ENCODE measurements around the gene SEMA5A. TPM values are rescaled to one million over a fixed set of nuclear protein-coding genes. Genes with fewer than 3 reads are reported as not detected.
A peak's percentile ranks its signal among the peaks of the same experiment; 100 is the strongest.

Gene SEMA5A
- total RNA-seq, 1 experiment from 2014 or later: 9.3 TPM

DNA sequence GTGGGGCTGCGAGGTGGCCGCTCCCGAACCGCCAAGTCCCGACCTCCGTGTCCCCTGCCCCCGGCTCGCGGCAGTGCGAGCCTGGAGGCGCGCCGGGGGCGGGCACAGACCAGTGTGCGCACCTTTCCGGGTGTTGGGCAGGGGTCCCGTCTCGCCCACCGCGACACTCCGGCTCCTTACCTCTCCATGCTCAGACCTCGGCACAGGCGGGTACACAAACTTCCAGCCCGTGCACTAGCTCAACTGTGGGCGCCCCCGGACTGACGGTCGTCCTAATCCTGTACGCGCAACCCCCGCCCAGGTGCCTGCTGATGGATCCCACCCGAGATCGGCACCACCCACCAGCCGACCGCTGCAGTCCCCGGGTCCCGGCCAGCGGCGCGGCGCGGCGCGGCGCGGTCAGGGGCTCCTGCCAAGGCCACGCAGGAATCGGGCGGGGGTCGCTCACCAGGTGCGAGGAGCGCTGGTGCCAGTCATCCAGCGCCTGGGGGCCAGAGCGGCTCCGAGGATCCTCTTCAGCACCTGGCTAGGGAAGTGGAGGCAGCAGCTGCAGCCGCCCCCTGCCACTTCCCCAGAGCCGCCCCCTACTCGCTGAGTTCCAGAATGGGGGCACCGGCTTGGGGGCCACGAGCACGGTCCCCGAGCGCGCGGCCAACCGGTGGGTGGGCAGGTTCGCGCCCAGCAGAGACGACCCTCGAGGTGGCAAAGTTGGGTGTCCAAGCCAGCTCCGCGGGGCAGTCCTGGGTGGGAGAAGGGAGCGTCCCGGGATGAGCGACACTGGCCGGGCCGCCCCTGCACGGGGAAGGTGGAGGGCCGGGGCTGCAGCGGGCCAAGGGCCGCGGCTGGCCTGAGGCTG lies 511 bp downstream of the SEMA5A start:
- ATAC-seq (peak; percentile 20), DNase-seq (ENCODE audit: low spot score) (peak; percentile 49)
- Mint-ChIP-seq H3K27me3 (ENCODE audit: low read depth) (no peaks in the 10 kb centered on the region), H3K27ac (no peak overlapping the region), H3K36me3 (peaks cover 14% of the 10 kb centered on the region), H3K4me3 (peak overlapping the region; percentile 76), H3K9me3 (no peaks in the 10 kb centered on the region), H3K4me1 (peaks cover 23% of the 10 kb centered on the region)
- CTCF ChIA-PET: interaction anchor here (0.8 to 1.7 kb wide), 5 partner anchors 8 to 705 kb away, joined by 3 to 7 read pairs (median 4); no protein-coding TSS in a partner anchor
- POLR2A ChIA-PET: interaction anchor here (0.6 kb wide), 1 partner anchor 704 kb away, joined by 7 read pairs; the partner anchor contains the start of gene ATPSCKMT
- TF ChIP-seq, protein P1, sequence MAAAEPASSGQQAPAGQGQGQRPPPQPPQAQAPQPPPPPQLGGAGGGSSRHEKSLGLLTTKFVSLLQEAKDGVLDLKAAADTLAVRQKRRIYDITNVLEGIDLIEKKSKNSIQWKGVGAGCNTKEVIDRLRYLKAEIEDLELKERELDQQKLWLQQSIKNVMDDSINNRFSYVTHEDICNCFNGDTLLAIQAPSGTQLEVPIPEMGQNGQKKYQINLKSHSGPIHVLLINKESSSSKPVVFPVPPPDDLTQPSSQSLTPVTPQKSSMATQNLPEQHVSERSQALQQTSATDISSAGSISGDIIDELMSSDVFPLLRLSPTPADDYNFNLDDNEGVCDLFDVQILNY (CRISPR knock-in tag; IDR thresholded peaks at IDR 0.05): peak; percentile 50; the same call in 1 of the 2 replicates
- TF ChIP-seq OVOL2 (CRISPR knock-in tag; IDR thresholded peaks at IDR 0.05; ENCODE audit: borderline replicate concordance) (no peak), ZNF317 (CRISPR knock-in tag; IDR thresholded peaks at IDR 0.05; ENCODE audit: borderline replicate concordance, low read depth) (no peak), NFYB (CRISPR knock-in tag; conservative IDR thresholded peaks at IDR 0.05; ENCODE audit: low read depth) (no peak), NFATC4 (CRISPR knock-in tag; IDR thresholded peaks at IDR 0.05) (no peak), MYBL2 (CRISPR knock-in tag; IDR thresholded peaks at IDR 0.05) (no peak), TEAD4 (CRISPR knock-in tag; IDR thresholded peaks at IDR 0.05) (no peak), CBFB (CRISPR knock-in tag; IDR thresholded peaks at IDR 0.05; ENCODE audit: low read depth) (no peak), EMX1 (CRISPR knock-in tag; IDR thresholded peaks at IDR 0.05) (no peak), ZNF263 (CRISPR knock-in tag; IDR thresholded peaks at IDR 0.05; ENCODE audit: low read depth) (no peak), NR2C2 (CRISPR knock-in tag; IDR thresholded peaks at IDR 0.05) (no peak), JUN (CRISPR knock-in tag; IDR thresholded peaks at IDR 0.05) (no peak), NR3C1 (CRISPR knock-in tag; conservative IDR thresholded peaks at IDR 0.05; ENCODE audit: low read depth) (no peak), ZNF138 (CRISPR knock-in tag; conservative IDR thresholded peaks at IDR 0.05) (peak; percentile 68; the same call in 1 of the 2 replicates), ZNF232 (CRISPR knock-in tag; IDR thresholded peaks at IDR 0.05) (no peak), IRF2 (CRISPR knock-in tag; IDR thresholded peaks at IDR 0.05; ENCODE audit: borderline replicate concordance, low read depth) (no peak)
- TF ChIP-seq, protein P2, sequence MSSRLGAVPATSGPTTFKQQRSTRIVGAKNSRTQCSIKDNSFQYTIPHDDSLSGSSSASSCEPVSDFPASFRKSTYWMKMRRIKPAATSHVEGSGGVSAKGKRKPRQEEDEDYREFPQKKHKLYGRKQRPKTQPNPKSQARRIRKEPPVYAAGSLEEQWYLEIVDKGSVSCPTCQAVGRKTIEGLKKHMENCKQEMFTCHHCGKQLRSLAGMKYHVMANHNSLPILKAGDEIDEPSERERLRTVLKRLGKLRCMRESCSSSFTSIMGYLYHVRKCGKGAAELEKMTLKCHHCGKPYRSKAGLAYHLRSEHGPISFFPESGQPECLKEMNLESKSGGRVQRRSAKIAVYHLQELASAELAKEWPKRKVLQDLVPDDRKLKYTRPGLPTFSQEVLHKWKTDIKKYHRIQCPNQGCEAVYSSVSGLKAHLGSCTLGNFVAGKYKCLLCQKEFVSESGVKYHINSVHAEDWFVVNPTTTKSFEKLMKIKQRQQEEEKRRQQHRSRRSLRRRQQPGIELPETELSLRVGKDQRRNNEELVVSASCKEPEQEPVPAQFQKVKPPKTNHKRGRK (CRISPR knock-in tag; IDR thresholded peaks at IDR 0.05; ENCODE audit: borderline replicate concordance): no peak
- TF ChIP-seq, protein P3, sequence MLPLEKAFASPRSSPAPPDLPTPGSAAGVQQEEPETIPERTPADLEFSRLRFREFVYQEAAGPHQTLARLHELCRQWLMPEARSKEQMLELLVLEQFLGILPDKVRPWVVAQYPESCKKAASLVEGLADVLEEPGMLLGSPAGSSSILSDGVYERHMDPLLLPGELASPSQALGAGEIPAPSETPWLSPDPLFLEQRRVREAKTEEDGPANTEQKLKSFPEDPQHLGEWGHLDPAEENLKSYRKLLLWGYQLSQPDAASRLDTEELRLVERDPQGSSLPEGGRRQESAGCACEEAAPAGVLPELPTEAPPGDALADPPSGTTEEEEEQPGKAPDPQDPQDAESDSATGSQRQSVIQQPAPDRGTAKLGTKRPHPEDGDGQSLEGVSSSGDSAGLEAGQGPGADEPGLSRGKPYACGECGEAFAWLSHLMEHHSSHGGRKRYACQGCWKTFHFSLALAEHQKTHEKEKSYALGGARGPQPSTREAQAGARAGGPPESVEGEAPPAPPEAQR (CRISPR knock-in tag; IDR thresholded peaks at IDR 0.05): no peak
- TF ChIP-seq, protein P4, sequence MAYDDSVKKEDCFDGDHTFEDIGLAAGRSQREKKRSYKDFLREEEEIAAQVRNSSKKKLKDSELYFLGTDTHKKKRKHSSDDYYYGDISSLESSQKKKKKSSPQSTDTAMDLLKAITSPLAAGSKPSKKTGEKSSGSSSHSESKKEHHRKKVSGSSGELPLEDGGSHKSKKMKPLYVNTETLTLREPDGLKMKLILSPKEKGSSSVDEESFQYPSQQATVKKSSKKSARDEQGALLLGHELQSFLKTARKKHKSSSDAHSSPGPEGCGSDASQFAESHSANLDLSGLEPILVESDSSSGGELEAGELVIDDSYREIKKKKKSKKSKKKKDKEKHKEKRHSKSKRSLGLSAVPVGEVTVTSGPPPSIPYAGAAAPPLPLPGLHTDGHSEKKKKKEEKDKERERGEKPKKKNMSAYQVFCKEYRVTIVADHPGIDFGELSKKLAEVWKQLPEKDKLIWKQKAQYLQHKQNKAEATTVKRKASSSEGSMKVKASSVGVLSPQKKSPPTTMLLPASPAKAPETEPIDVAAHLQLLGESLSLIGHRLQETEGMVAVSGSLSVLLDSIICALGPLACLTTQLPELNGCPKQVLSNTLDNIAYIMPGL (CRISPR knock-in tag; IDR thresholded peaks at IDR 0.05): 0 out of 2 replicates have a peak, but pooled peaks have one; percentile 6
- TF ChIP-seq, protein P5, sequence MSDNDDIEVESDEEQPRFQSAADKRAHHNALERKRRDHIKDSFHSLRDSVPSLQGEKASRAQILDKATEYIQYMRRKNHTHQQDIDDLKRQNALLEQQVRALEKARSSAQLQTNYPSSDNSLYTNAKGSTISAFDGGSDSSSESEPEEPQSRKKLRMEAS (CRISPR knock-in tag; IDR thresholded peaks at IDR 0.05): peak; percentile 20; the same call in 1 of the 2 replicates
- TF ChIP-seq, protein P6, sequence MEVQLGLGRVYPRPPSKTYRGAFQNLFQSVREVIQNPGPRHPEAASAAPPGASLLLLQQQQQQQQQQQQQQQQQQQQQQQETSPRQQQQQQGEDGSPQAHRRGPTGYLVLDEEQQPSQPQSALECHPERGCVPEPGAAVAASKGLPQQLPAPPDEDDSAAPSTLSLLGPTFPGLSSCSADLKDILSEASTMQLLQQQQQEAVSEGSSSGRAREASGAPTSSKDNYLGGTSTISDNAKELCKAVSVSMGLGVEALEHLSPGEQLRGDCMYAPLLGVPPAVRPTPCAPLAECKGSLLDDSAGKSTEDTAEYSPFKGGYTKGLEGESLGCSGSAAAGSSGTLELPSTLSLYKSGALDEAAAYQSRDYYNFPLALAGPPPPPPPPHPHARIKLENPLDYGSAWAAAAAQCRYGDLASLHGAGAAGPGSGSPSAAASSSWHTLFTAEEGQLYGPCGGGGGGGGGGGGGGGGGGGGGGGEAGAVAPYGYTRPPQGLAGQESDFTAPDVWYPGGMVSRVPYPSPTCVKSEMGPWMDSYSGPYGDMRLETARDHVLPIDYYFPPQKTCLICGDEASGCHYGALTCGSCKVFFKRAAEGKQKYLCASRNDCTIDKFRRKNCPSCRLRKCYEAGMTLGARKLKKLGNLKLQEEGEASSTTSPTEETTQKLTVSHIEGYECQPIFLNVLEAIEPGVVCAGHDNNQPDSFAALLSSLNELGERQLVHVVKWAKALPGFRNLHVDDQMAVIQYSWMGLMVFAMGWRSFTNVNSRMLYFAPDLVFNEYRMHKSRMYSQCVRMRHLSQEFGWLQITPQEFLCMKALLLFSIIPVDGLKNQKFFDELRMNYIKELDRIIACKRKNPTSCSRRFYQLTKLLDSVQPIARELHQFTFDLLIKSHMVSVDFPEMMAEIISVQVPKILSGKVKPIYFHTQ (CRISPR knock-in tag; IDR thresholded peaks at IDR 0.05): no peak
- TF ChIP-seq, protein P7, sequence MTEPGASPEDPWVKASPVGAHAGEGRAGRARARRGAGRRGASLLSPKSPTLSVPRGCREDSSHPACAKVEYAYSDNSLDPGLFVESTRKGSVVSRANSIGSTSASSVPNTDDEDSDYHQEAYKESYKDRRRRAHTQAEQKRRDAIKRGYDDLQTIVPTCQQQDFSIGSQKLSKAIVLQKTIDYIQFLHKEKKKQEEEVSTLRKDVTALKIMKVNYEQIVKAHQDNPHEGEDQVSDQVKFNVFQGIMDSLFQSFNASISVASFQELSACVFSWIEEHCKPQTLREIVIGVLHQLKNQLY (CRISPR knock-in tag; IDR thresholded peaks at IDR 0.05): no peak
- TF ChIP-seq, protein P8, sequence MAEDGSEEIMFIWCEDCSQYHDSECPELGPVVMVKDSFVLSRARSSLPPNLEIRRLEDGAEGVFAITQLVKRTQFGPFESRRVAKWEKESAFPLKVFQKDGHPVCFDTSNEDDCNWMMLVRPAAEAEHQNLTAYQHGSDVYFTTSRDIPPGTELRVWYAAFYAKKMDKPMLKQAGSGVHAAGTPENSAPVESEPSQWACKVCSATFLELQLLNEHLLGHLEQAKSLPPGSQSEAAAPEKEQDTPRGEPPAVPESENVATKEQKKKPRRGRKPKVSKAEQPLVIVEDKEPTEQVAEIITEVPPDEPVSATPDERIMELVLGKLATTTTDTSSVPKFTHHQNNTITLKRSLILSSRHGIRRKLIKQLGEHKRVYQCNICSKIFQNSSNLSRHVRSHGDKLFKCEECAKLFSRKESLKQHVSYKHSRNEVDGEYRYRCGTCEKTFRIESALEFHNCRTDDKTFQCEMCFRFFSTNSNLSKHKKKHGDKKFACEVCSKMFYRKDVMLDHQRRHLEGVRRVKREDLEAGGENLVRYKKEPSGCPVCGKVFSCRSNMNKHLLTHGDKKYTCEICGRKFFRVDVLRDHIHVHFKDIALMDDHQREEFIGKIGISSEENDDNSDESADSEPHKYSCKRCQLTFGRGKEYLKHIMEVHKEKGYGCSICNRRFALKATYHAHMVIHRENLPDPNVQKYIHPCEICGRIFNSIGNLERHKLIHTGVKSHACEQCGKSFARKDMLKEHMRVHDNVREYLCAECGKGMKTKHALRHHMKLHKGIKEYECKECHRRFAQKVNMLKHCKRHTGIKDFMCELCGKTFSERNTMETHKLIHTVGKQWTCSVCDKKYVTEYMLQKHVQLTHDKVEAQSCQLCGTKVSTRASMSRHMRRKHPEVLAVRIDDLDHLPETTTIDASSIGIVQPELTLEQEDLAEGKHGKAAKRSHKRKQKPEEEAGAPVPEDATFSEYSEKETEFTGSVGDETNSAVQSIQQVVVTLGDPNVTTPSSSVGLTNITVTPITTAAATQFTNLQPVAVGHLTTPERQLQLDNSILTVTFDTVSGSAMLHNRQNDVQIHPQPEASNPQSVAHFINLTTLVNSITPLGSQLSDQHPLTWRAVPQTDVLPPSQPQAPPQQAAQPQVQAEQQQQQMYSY (CRISPR knock-in tag; IDR thresholded peaks at IDR 0.05): no peak

Data from WTC11 (cell line).